SJCRH30 (cell line): ENCODE measurements around the gene TLCD3B. TPM values are rescaled to one million over a fixed set of nuclear protein-coding genes. Genes with fewer than 3 reads are reported as not detected.

Experiments used
- DNase-seq, 2 experiments: peaks; one replicate each; pipeline ENCODE4 v3.0.0-alpha.2; 2015 to 2020
- H3K27ac ChIP-seq: fragments of 250-450 bp; sonication (Bioruptor Pico); 2 replicates; pipeline ENCODE4 v1.5.1; 2020; ENCODE audit warnings: mild to moderate bottlenecking, moderate library complexity
- H3K27me3 ChIP-seq: fragments of 250-450 bp; sonication (Bioruptor Pico); 2 replicates; pipeline ENCODE4 v1.5.1; 2020; ENCODE audit warnings: mild to moderate bottlenecking, moderate library complexity
- H3K36me3 ChIP-seq: fragments of 250-450 bp; sonication (Bioruptor Pico); 2 replicates; pipeline ENCODE4 v1.5.1; 2020; ENCODE audit warnings: mild to moderate bottlenecking, moderate library complexity
- H3K4me1 ChIP-seq: fragments of 250-450 bp; sonication (Bioruptor Pico); 2 replicates; pipeline ENCODE4 v1.5.1; 2020; ENCODE audit warnings: mild to moderate bottlenecking, moderate library complexity
- H3K4me3 ChIP-seq: fragments of 250-450 bp; sonication (Bioruptor Pico); 2 replicates; pipeline ENCODE4 v1.5.1; 2020; ENCODE audit warnings: mild to moderate bottlenecking, moderate library complexity
- H3K9me3 ChIP-seq: fragments of 250-450 bp; sonication (Bioruptor Pico); replicated peaks from 2 replicates; pipeline ENCODE4 v1.5.1; 2020; ENCODE audit warnings: mild to moderate bottlenecking, moderate library complexity
- total RNA-seq: library from RNA; depleted of rRNA; stranded (reverse); fragments of >200 nt; shearing (Covaris generic); gene quantifications from 2 replicates; pipeline ENCODE4 v1.2.3, GENCODE V29; 2014

The TLCD3B gene
- total RNA-seq, 1 experiment from 2014 or later = 0.49 TPM

GRCh38 chr16:30009085-30009862 is 21.8 kb downstream of the TLCD3B start:
- H3K9me3 ChIP-seq = no peaks in the 10 kb centered on the region
- no peak for DNase-seq
- no peaks in the 10 kb centered on the region for H3K4me1 ChIP-seq
- H3K27ac ChIP-seq = no peak overlapping the region
- H3K27me3 ChIP-seq = peaks cover 11% of the 10 kb centered on the region; the same call in 1 of the 2 replicates
- no peak overlapping the region for H3K4me3 ChIP-seq
- H3K36me3 ChIP-seq = no peaks in the 10 kb centered on the region

- Histone ChIP-seq H3K36me3 (no peaks in the 10 kb centered on the region), H3K27ac (no peak overlapping the region), H3K4me3 (no peak overlapping the region), H3K9me3 (no peaks in the 10 kb centered on the region), H3K4me1 (no peaks in the 10 kb centered on the region), H3K27me3 (peaks cover 11% of the 10 kb centered on the region; the same call in 1 of the 2 replicates)
- no peak for DNase-seq
These were observed 23.6 kb downstream of the TLCD3B start for GRCh38 chr16:30007378-30007895.

- no peaks in the 10 kb centered on the region for H3K9me3 ChIP-seq
- H3K4me1 ChIP-seq = no peaks in the 10 kb centered on the region
- H3K36me3 ChIP-seq = no peaks in the 10 kb centered on the region
- H3K27me3 ChIP-seq = peaks cover 11% of the 10 kb centered on the region; the same call in 1 of the 2 replicates
- no peak overlapping the region for H3K4me3 ChIP-seq
- H3K27ac ChIP-seq = no peak overlapping the region
- DNase-seq = no peak
These were observed 24.3 kb downstream of the TLCD3B start for GRCh38 chr16:30006659-30007377.

GRCh38 chr16:30006095-30006473 is 25.0 kb downstream of the TLCD3B start:
- H3K36me3 ChIP-seq = no peaks in the 10 kb centered on the region
- H3K27ac ChIP-seq = no peak overlapping the region
- H3K4me3 ChIP-seq = no peak overlapping the region
- no peak for DNase-seq
- H3K4me1 ChIP-seq = no peaks in the 10 kb centered on the region
- peaks cover 11% of the 10 kb centered on the region; the same call in 1 of the 2 replicates for H3K27me3 ChIP-seq
- no peaks in the 10 kb centered on the region for H3K9me3 ChIP-seq

- H3K4me1 ChIP-seq = no peaks in the 10 kb centered on the region
- H3K9me3 ChIP-seq = no peaks in the 10 kb centered on the region
- H3K36me3 ChIP-seq = no peaks in the 10 kb centered on the region
- H3K27me3 ChIP-seq = peaks cover 11% of the 10 kb centered on the region; the same call in 1 of the 2 replicates
- DNase-seq = peak; percentile 26 to 42
- H3K27ac ChIP-seq = no peak overlapping the region
- H3K4me3 ChIP-seq = no peak overlapping the region
These were observed 25.6 kb downstream of the TLCD3B start for GRCh38 chr16:30005341-30006094.

GRCh38 chr16:30004811-30005242 is 26.2 kb downstream of the TLCD3B start:
- Histone ChIP-seq H3K27ac (no peak overlapping the region), H3K36me3 (no peaks in the 10 kb centered on the region), H3K4me3 (no peak overlapping the region), H3K9me3 (no peaks in the 10 kb centered on the region), H3K4me1 (no peaks in the 10 kb centered on the region), H3K27me3 (peaks cover 7% of the 10 kb centered on the region; the same call in 1 of the 2 replicates)
- no peak for DNase-seq

- no peaks in the 10 kb centered on the region for H3K9me3 ChIP-seq
- H3K27ac ChIP-seq = no peak overlapping the region
- no peak for DNase-seq
- H3K27me3 ChIP-seq = peaks cover 5% of the 10 kb centered on the region; the same call in 1 of the 2 replicates
- H3K4me1 ChIP-seq = no peaks in the 10 kb centered on the region
- H3K36me3 ChIP-seq = no peaks in the 10 kb centered on the region
- no peak overlapping the region for H3K4me3 ChIP-seq
These were observed 26.7 kb downstream of the TLCD3B start for GRCh38 chr16:30004424-30004776.

GRCh38 chr16:30003670-30004423 is 27.2 kb downstream of the TLCD3B start:
- no peaks in the 10 kb centered on the region for H3K9me3 ChIP-seq
- H3K27me3 ChIP-seq = no peaks in the 10 kb centered on the region
- DNase-seq = no peak
- no peak overlapping the region for H3K27ac ChIP-seq
- no peak overlapping the region for H3K4me3 ChIP-seq
- H3K4me1 ChIP-seq = no peaks in the 10 kb centered on the region
- no peaks in the 10 kb centered on the region for H3K36me3 ChIP-seq

- H3K36me3 ChIP-seq = no peaks in the 10 kb centered on the region
- H3K9me3 ChIP-seq = no peaks in the 10 kb centered on the region
- no peaks in the 10 kb centered on the region for H3K27me3 ChIP-seq
- H3K4me1 ChIP-seq = no peaks in the 10 kb centered on the region
- no peak for DNase-seq
- H3K27ac ChIP-seq = no peak overlapping the region
- no peak overlapping the region for H3K4me3 ChIP-seq
These were observed 28.3 kb downstream of the TLCD3B start for GRCh38 chr16:30002614-30003346.

GRCh38 chr16:30000735-30001631 is 30.1 kb downstream of the TLCD3B start:
- H3K9me3 ChIP-seq = no peaks in the 10 kb centered on the region
- H3K36me3 ChIP-seq = no peaks in the 10 kb centered on the region
- no peak for DNase-seq
- no peak overlapping the region for H3K4me3 ChIP-seq
- H3K27me3 ChIP-seq = no peaks in the 10 kb centered on the region
- no peaks in the 10 kb centered on the region for H3K4me1 ChIP-seq
- H3K27ac ChIP-seq = no peak overlapping the region

GRCh38 chr16:29999605-30000004 is 31.5 kb downstream of the TLCD3B start:
- no peaks in the 10 kb centered on the region for H3K4me1 ChIP-seq
- H3K27ac ChIP-seq = no peak overlapping the region
- no peaks in the 10 kb centered on the region for H3K9me3 ChIP-seq
- H3K36me3 ChIP-seq = no peaks in the 10 kb centered on the region
- H3K27me3 ChIP-seq = no peaks in the 10 kb centered on the region
- DNase-seq = no peak
- no peak overlapping the region for H3K4me3 ChIP-seq

GRCh38 chr16:29996766-29997250 is 34.3 kb downstream of the TLCD3B start:
- Histone ChIP-seq H3K27me3 (no peaks in the 10 kb centered on the region), H3K4me1 (no peaks in the 10 kb centered on the region), H3K36me3 (no peaks in the 10 kb centered on the region; the same call in 1 of the 2 replicates), H3K9me3 (no peaks in the 10 kb centered on the region), H3K4me3 (peak overlapping the region; percentile 73), H3K27ac (no peak overlapping the region)
- DNase-seq = no peak
